CD4-positive, alpha-beta T cell treated with Interleukin-6 for 4 hours (primary cell): ENCODE measurements around the gene C1QTNF5.
A peak's percentile ranks its signal among the peaks of the same experiment; 100 is the strongest.

ENCODE experiments used
- DNase-seq: peaks from one replicate; pipeline ENCODE4 v3.0.0-alpha.2; 2020; ENCODE audit warnings: mixed read lengths

C1QTNF5 gene

DNA sequence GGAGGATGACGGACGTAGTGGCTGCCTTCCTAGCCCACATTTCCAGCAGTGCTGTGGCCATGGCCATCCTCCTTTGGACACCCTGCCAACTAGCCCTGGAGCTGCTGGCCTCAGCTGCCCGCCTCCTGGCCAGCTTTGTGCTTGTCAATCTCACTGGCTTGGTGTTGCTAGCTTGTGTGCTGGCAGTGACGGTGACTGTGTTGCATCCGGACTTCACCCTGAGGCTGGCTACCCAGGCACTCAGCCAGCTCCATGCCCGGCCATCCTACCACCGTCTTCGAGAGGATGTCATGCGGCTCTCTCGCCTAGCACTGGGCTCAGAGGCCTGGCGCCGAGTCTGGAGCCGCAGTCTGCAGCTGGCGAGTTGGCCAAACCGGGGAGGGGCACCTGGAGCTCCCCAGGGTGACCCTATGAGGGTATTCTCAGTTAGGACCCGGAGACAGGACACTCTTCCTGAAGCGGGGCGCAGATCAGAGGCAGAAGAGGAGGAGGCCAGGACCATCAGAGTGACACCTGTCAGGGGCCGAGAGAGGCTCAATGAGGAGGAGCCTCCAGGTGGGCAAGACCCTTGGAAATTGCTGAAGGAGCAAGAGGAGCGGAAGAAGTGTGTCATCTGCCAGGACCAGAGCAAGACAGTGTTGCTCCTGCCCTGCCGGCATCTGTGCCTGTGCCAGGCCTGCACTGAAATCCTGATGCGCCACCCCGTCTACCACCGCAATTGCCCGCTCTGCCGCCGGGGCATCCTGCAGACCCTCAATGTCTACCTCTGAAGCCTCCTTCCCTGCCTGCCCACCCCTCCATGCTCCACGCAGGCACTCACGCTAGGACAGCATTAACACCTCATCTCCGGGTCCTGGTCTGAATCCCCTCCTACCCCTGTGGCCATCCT, 4.8 kb downstream of the C1QTNF5 start:
- no peak for DNase-seq

- no peak for DNase-seq
These were observed 5.5 kb downstream of the C1QTNF5 start for GRCh38 chr11:119335091-119335654.

DNA sequence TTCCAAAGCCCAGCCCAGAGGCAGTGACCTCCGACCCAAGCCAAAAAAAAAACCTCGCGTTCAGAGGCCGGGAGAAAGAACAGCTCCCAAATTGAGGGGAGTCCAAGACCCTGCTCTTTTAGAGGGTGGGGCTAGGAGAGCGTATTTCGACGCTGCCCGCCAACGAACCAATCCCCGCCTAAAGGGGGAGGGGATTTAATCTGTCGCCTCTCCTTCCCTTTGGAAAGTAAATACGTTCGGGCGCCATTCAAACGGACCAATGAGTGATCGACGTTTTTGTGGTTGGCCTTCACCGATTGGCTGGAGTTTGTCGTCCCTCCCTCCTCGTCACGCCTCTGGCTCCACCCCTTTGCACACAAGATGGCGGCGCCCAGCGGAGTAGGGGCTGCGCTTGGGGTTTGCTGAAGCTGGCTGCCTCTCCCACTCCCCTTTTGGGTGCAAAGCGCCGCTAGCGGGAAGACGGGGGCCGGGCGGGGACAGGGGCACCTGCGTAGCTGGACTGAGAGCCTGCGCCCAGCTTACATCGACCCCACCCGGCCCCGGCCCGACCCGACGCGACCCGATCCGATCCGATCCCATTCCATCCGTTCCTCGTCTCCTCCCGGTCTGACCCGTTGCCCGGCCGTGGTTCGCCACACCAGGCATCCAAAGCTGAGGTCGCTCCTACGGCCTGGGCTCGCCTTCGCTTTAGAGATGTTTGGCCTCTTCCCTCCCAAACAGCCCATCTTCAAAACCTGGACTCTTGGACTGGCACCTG, 6.3 kb downstream of the C1QTNF5 start, which contains the start of gene RNF26:
Gene RNF26 (plus strand): TSS at position 354 of the 757 bp plus-strand sequence. CDS start 596 bp downstream, outside the sequence.
- DNase-seq, result peak; percentile 95

DNA sequence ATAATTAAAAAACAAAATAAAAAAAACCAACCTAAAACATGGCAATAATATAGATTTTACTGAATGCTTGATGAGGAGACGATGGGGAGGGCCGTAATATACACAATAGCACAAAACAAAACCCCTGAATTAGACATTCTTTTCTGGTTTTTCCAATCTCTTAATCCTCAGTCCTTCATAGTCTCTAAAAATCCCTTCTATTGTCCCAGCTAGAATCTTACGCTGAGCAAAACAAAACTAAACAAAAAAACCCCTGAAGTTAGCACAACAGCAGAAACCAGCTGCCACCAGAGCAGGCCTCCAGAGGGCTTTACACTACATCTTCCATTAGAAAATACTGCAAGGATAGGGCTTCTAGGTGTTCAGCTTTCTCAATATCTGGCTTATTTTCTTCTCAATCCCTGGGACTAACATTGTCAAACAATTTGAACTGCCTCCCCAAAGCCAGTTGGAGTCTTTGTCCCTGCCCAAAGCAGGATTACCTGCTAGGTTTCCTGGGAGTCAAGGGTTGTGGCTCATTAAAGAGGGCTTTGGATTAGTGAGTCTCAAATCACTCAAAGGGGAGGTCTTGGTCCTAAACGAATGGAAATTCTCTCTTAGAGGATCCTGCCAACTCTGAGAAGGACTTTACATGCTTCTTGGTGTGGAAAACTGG, 8.4 kb downstream of the C1QTNF5 start:
- DNase-seq, result no peak

GRCh38 chr11:119330237-119330636, 10.4 kb downstream of the C1QTNF5 start:
- no peak for DNase-seq

DNA sequence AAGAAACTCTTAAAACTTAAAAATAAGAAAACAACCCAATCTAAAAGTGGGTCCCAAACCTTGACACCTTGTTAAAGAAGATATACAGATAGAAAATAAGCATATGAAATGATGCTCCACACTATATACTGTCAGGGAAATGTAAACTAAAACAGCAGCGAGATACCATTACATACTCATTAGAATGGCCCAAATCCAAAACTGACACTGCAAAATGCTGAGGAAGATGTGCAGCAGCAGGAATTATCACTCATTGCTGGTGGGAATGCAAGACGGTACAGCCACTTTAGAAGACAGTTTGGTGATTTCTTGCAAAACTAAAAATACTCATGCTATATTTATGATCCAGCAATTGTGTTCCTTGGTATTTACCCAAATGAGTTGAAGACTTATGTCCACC, 11.4 kb downstream of the C1QTNF5 start:
- no peak for DNase-seq

DNA sequence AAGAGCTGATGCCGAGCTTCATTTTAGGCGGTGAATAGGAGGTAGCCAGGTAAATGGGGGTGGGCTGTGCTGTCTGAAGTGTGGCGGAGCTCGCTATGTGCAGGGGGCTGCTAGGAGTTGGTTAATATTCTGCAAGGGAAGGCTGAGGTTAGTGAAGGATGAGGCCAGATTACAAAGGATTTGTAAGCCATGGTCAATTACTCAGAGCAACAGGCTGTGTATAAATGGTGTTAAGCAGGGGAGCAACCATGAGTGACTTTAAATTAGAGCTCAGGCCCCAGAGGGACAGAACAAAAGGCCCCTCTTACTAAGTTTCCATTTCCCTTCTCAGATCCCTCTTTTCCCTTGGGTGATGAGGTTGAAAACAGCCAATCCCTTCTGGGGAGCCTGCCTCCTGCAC, 16.5 kb downstream of the C1QTNF5 start:
- no peak for DNase-seq

DNA sequence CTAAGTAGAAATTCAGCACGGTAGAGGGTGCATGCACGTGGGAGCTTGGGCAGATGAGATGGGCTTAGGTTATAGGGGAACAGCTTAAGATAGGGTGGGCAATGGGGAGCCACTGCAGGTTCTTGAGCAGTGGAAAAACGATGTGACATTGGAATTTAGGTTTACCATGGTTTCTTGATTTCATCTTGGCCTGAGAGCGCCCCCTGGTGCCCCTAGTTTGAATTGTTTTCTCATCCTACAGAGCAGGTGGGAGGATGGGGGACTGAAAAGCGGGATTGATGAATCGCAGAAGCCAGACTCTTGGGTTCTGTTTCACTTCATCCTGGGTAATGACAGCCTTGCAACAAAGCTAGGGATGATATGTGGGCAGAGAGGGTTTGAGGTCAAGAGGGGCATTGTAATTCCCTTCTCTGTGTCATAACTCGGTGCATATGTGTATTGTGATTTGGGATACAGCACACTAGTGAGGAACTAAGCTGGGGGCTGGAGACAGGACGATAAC, 17.1 kb downstream of the C1QTNF5 start:
- peak; percentile 87 for DNase-seq

- DNase-seq, result no peak
These were observed 17.7 kb downstream of the C1QTNF5 start for GRCh38 chr11:119322921-119323531.

DNA sequence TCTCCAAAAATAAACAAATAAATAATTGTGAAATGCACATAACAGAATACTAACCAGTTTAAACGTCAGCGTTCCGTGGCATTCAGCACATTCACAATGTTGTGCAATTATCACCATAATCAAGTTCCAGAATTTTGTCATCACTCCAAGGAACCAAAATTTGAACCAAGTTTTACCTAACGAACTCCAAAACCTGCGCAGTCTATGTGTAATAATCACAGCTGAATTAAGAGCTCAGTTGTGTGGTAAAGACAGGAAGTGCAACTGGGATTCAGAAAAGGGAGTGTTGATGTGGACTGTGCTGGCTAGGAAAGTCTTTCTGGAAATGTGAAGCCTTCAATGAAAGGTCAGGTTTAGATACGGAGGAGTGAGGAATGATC, 18.3 kb downstream of the C1QTNF5 start:
- no peak for DNase-seq

GRCh38 chr11:119320776-119321524, 19.7 kb downstream of the C1QTNF5 start:
- DNase-seq, result peak; percentile 67

GRCh38 chr11:119320240-119320775, 20.4 kb downstream of the C1QTNF5 start:
- DNase-seq, result no peak

GRCh38 chr11:119319700-119320239, 20.9 kb downstream of the C1QTNF5 start:
- no peak for DNase-seq

DNA sequence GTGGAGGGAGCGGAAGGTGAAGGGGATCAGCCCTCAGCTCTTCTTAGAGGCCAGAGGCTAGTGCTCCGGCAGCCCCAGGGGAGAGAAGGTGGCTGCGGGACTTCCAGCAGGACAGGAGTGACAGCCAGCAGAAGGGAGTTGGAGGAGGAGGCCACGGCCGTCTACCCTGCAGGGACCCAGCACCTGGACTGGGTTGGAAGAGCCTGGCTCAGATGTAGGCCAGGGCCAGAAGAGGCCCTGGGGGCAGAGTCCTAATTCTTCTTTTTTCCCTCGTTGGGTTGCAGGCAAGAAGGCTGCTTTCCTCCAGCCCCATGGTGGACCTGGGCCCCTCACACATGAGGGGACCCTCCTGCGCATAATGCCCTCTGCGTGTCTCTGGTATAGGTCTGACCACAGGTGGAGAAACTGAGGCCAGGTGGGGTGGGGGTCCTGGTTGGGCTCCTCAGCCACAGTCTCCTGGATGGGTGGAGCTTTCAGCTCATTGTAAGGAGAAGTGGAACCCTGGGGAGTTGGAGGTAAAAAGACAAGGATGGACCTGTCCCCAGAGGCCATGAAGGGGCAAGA, 21.5 kb downstream of the C1QTNF5 start:
- no peak for DNase-seq

DNA sequence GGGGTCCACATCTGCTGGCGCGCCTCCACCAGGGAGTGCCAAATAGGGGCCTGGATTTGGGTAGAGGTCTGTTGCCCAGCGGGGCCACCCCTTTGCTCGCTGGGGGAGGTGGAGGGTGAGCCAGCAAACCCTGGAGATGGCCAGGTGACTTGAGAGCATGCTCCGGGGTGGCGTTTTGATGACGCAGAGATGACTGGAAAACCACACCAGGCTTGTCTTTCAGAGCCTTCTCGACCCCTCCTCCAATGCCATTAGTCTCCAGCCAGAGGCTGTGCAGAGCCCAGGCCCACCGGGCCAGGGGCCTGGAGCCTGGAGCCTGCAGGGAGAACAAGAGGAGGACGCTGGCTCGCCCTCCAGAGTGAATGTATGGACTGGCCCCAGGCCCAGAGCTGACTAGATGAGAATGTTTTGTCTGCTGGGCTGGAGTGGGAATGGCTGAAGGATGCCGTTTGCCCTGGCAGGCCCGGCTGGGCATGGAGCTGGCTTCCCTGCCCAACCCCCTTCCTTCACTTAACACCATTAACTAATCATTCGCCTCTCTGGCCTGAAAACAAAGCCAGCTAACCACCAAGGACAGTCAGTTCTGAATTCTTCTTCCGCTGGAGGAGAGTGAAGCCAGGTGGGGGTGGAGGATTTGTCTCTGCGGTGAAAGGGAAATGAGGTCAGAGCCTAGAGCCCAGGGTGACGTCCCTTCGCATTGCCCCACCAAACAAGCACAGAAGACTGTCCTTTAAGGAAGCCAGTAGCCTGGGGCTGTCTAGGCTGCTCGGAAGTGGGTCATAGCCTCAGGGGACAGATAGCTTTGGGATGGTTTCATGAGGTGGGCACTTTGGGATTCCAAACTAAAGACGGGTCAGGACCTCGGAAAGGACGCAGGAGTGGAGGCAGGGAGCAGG, 22.2 kb downstream of the C1QTNF5 start:
- DNase-seq, result peak; percentile 34

- DNase-seq, result no peak
These were observed 23.0 kb downstream of the C1QTNF5 start for GRCh38 chr11:119317592-119318239.

DNA sequence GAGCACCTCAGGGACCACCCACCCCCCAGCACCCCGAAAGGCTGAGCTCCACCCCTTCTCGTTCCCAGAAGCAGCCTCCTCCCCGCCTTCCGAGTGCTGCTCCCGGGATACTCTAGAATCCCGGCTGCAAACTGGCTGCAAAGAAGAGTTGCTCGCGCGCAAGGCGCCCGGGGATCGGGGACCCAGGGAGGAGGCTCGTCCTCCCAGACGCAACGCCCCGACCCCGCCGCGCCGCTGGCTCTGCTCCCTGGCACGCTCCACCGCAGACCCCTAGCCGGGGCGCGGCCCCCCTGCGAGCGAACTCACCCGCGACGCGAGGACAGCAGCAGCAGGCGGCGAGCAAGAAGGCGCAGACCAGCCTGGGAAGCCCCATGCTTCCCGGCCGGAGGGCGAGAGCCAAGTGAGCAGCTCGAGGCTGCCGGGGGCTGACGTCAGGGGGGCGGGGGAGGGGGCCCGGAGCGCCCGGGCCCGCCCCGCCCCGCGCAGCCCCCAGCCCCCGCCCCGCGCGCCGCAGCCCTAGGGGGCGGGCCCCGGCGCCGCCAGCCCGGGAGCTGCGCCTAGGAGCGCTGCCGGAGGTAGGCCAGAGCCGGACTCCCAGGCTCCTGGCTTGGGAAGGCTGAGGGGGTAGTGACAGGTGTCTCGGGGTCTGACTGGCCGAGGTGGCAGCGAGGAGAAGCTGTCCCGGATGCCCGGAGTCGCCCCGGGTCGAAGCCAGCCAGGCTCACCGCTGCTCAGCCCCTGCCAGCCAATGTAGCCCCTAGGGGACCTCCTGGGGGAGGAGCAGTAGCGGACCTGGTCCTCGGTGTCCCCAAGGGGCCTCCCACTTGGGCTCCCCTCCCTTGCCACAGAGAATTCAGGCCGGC, 23.7 kb downstream of the C1QTNF5 start, which contains the start of gene MCAM:
Gene MCAM (minus strand): TSS at position 402 of the 863 bp plus-strand sequence. CDS start 29 bp downstream, at position 373.
- no peak for DNase-seq
